ENCODE data around the gene MTFP1.
A peak's percentile ranks its signal among the peaks of the same experiment; 100 is the strongest.
"Not testable (repeated sequence)": the region's sequence is repeated elsewhere in the genome, so short reads cannot be mapped to it uniquely, and the experiment has no call there.

Gene MTFP1

DNA sequence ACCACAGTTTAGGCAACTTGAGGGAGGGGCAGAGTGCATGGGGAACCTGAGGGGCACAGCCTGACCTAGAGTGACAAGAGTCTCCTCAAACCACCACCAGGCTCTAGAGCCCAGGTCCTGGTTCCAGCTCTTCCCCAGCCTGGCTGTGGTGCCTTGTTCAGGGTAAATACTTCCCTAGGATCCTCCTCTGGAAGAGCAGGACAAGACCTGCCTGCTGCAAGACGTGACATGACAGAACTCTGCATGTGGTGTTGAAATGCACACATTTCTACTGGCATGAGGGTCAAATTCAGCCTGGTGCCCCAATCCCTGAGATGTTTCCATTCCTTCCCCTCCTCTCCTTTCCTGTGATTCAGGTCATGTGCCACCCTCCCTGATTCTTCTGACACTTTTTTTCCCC, 25.4 kb upstream of the MTFP1 start:
- H3K4me3 ChIP-seq = no peak overlapping the region
- H3K27ac ChIP-seq = peak overlapping the region in 7 of 21 experiments; percentile 0 to 89 (median 40)

DNA sequence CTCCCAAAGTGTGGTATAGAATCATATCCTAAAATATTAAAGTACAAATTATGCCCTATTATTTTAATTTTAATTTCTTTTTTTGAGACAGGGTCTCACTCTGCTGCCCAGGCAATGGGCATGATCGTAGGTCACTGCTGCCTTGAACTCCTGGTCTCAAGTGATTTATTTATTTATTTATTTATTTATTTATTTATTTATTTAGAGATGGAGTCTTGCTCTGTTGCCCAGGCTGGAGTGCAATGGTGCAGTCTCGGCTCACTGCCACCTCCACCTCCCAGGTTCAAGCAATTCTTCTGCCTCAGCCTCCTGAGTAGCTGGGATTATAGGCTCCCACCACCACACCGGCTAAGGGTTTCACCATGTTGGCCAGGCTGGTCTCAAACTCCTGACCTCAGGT, 24.5 kb upstream of the MTFP1 start:
- not testable (repeated sequence) for H3K4me3 ChIP-seq, H3K27ac ChIP-seq

DNA sequence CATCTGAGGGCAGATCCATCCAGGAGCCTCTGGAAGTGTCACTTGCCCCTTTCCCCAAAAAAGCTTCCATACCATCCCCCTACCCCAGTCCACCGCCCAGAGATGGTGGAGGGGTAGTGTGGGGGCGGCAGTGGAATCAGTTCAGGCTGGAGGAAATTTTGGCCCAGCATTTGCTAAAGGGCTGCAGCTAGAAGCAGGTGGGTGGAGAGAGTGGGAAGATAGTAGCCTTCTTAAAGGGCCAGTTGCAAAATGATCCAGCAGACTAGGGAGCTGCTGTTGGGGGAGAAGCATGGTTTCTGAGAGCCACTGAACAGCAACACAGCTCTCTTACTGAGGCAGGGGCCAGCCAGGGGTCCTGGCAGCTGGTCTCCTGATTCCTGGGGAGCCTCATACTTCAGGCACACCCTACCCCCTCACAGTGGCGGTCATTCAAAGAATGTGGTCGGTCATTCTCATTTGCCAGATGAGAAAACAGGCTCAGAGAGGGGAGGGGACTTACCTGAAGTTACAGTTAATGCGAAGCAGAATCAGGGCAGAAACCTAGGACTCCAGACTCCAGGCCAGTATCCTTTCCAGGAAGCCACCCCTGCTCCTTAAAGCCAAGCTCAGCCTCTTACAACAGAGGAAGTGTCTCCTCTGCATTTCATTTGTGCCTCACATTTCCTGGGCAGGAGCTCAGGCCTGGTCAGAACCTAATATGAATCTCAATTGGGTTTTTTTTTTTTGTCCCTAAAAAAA, 23.4 kb upstream of the MTFP1 start:
- Histone ChIP-seq H3K4me3 (no peak overlapping the region), H3K27ac (no peak overlapping the region)

DNA sequence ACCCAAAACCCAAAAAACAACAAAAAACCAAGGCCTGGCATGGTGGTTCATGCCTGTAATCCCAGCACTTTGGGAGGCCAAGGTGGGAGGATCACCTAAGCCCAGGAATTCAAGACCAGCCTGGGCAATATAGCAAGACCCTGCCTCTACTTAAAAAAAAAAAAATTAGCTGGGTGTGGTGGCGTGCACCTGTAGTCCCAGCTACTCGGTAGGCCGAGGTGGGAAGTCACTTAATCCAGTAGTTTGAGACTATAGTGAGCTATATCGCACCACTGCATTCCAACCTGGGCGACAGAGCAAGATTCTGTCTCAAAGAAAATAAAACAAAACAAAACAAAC, 22.8 kb upstream of the MTFP1 start:
- H3K27ac ChIP-seq, H3K4me3 ChIP-seq: not testable (repeated sequence)

DNA sequence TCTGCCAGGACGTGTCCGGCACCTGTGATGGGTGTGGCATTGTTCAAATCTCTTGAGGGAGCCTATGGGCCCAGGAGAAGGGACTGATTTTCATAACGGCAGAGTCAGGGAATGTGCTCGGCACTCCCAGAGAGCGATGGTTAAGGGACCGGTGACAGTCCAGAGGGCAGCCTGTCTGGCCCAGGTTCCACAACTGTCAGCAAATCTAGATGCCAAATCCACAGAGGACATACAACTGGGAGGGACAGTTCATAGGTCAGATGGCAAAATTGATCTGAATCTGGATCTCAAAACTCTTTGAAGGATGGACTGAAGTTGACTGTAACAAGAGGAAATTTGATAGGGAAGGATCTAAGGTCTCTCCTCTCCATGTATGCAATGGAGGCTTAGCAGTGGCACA, 21.3 kb upstream of the MTFP1 start:
- Histone ChIP-seq H3K4me3 (no peak overlapping the region), H3K27ac (no peak overlapping the region)

DNA sequence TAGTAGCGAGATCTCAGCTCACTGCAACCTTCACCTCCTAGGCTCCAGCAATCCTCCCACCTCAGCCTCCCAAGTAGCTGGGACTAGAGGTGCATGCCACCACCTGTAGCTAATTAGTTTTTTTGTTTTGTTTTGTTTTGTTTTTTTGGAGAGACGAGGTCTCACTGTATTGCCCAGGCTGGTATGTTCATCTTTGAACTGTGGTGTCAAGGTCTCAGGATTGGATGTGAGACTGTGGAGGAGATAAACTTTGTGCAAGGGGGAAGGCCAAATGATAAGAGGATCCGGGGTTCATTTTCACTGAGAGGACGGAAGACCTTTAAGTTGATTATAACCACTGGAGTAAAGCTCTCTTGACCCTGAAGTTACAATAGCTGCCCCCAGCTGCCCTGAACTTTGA, 19.8 kb upstream of the MTFP1 start:
- Histone ChIP-seq H3K4me3 (no peak overlapping the region), H3K27ac (peak overlapping the region in 1 of 21 experiments; percentile 2)

DNA sequence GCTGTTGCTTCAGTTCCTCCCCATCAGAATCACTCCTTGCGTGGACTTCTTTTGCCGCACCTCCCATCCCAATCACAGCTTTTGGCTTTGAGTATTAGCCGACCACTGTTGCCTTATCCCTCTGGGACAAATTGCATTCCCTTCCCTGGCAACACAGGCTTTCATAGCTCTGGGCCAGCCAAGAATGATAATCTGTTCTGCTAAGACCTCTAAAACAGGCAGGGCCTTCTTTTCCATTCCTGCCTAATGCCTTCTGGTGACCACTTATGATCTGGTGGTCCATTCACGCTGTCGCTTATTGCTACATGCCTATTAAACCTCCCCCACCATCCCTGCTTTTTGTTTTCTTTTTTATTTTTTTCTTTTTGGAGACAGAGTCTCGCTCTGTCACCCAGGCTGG, 19.2 kb upstream of the MTFP1 start:
- no peak overlapping the region for H3K4me3 ChIP-seq
- peak overlapping the region in 1 of 21 experiments; percentile 2 for H3K27ac ChIP-seq

DNA sequence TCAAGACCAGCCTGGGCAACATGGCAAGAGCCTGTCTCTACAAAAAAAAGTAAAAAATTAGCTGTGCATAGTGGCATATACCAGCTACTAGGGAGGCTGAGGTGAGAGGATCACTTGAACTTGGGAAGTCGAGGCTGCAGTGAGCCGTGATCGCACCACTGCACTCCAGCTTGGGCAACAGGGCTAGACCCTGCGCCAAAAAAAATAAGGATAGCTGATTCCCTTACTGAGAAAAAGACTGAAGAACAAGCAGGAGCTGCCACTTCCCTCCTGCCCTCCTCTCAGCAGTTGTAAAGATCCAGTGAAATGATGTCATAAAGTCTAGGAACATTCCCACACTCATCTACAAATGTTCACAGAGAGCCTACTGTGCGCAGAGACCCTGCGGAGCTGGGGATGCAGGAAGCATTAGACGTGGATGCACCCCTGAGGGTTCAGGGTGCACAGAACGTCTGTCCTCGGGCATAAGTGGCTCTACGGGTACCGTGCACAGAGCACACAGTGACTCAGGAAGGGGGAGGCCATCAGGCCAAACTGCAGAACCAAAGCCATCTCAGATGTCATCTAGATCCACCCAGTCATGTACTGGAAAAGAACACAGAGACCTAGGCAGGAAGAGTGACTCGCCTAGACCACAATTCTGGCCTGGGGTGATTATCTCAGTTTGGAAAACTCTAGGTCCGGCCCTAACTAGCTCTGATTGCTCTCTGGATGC, 17.0 kb upstream of the MTFP1 start:
- H3K27ac ChIP-seq = peak overlapping the region in 1 of 21 experiments; percentile 47

DNA sequence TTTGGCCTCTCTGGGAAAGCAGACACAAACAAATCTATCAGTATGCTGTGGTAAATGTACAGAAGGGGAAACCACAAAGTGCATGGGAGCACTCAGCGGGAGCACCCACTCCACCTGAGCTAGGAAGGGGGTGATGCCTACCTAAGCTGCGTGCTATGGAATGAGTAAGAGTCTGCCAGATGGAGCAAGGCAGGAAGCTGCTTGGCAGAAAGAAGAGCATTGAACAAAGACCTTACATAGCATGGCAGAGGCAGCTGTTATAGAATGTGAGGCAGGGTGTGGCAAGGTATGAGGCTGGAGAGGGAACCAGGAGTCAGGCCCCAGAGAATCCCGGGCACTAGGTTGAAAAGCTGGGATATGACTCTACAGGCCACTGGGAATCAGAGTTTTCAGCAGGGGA, 13.8 kb upstream of the MTFP1 start:
- Histone ChIP-seq H3K27ac (peak overlapping the region in 2 of 21 experiments; percentile 11 to 60), H3K4me3 (no peak overlapping the region)

More for the DNA sequence above, 17.0 kb upstream of the MTFP1 start:
- no peak overlapping the region for H3K4me3 ChIP-seq

DNA sequence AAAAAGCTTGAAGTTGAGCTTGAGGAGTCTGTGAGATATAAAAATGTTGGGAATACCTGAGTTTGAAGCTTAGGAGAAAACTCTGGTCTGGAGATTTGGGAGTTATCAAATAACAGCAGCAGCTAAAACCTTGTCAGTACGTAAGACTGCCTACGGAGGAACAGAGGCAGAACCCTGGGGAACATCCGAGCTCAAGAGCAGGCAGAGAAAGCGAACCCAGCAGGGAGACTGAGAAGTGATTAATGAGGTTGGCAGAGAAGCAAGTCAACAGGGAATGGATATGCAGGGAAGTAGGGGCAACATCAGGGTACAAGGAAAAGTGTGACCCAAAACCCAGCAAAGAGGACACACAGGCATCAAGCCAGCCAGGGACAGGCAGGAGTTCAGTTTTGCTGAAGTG, 12.6 kb upstream of the MTFP1 start:
- H3K4me3 ChIP-seq = no peak overlapping the region

DNA sequence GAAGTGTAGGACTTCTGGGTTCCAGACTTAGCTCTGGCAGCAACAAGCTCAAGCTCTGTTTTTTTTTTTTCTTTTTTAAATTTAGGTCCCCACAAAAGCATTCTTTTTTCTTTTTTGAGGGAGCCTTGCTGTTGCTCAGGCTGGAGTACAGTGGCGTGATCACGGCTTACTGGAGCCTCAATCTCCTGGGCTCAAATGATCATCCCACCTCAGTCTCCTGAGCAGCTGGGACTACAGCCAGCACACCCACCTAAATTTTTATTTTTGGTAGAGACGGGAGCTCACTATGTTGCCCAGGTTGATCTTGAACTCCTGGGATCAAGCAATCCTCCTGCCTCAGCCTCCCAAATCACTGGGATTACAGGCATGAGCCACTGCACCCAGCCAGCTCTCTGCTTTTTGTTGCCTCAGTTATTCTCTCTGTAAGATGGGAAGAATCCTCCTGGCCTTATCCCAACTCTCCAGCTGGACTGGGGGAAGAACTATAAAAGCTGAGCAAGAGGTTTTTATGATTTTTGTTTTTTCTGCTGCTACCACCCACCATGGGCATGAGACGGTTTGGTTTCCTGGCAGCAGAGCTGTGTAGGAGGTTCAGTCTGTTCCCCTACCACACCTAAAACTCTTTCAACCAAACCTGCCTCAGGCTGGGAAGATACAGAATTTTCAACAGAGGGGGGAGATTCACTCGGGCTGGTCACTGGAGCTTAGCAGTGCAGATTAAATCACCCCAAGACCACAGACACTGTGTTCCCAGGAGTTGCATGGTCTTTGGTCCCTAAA, 11.6 kb upstream of the MTFP1 start:
- Histone ChIP-seq H3K27ac (peak overlapping the region in 7 of 21 experiments; percentile 1 to 66 (median 30)), H3K4me3 (no peak overlapping the region)

More for the DNA sequence above, 12.6 kb upstream of the MTFP1 start:
- peak overlapping the region in 1 of 21 experiments; percentile 64 for H3K27ac ChIP-seq

DNA sequence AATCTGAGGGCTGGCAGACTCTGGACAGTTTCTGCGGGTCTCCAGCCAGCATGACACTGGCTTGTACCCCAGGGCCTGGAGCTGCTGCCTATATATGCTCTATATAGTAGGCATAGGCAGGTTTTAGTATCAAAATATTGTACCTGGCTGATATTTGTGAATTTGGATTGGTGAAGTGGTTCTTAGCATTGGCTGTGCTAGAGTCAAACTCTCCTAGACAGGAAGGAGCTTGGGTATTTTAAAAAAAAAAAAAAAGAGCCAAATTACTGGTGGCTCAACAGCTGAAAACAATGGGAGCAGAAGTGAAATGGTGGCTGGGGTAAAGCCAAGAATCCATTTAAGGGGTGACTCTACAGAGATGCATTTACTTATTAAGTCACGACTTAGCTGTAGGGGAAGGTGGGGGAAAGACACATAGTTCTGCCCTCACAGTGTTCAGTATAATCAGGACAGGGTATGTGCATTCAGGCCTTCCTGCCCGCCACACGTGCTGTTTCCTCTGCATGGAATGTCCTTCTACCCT, 11.0 kb upstream of the MTFP1 start:
- H3K4me3 ChIP-seq = no peak overlapping the region
- peak overlapping the region in 6 of 21 experiments; percentile 1 to 66 (median 34) for H3K27ac ChIP-seq

DNA sequence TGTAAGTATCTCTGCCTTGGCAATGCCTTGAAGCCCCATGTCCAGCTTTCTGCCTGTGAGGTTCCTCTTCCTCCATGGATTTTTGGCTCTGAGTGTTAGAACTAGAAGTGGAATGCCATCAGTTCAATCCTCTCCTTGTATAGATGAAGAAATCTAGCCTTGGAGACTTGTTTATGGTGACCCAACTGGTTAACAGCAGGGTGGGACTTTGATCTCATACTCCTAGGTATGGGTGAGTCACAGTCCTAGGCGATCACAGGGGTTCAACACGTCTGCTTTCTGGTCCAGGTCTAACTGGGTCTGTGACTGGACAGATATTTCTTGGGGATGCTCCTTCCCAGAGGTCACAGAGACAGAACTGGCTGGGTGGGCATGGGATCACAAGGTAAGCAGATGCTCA, 9.2 kb upstream of the MTFP1 start:
- H3K4me3 ChIP-seq = no peak overlapping the region
- H3K27ac ChIP-seq = peak overlapping the region in 2 of 21 experiments; percentile 1 to 42

DNA sequence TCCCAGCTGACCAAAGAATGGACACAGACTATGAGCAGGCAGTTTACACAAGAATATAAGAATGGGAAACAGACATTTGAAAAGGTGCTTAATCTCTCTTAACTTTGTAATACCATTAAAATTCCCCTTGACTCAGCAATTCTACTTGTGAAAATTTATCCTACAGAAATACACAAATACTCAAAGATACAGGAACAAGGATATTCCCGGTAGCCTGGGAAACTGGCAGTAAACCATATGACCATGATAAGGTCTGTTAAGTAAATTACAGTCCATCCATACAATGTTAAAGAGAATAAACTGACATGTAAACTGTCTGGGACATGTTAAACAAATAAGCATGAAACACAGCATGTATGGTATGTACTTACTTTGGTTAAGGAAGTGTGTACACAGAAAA, 8.7 kb upstream of the MTFP1 start:
- H3K27ac ChIP-seq = no peak overlapping the region
- H3K4me3 ChIP-seq = no peak overlapping the region

DNA sequence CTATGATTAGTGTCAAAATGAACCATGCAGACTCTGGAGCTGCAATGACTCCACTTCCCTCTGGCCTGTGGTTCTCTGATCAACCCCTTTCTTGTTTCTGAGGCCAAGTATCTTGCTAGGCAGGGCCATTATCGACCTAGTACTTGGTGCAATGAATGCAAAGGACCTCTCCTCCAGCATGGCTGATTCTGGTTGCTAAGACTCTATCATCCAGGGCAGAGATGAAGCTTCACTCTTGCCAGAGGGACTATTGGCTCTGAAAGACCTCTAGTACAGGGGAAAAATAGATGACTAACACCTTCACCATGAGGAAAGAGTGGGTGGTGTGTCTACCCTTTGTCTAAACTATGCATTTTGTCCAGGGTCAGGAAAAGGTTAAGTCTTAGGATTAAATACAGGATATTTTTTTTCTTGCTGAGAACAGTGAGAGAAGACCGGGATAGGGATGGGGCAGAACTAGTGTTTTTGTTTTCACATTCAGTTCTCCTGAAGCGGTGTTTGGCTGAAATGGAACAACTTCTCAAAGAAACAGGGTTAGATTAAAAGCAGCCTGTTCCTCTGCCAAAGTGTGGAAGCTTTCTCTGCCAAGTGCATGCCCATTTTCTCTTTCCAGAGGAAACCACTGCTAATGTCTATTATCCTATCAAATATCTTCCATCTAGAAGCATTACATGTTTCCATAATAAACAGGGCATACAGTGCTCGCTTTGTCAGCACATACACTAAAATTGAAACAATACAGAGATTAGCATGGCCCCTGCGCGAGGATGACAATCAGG, 5.0 kb upstream of the MTFP1 start:
- H3K27ac ChIP-seq = peak overlapping the region in 18 of 21 experiments; percentile 6 to 99 (median 51)
- no peak overlapping the region for H3K4me3 ChIP-seq

DNA sequence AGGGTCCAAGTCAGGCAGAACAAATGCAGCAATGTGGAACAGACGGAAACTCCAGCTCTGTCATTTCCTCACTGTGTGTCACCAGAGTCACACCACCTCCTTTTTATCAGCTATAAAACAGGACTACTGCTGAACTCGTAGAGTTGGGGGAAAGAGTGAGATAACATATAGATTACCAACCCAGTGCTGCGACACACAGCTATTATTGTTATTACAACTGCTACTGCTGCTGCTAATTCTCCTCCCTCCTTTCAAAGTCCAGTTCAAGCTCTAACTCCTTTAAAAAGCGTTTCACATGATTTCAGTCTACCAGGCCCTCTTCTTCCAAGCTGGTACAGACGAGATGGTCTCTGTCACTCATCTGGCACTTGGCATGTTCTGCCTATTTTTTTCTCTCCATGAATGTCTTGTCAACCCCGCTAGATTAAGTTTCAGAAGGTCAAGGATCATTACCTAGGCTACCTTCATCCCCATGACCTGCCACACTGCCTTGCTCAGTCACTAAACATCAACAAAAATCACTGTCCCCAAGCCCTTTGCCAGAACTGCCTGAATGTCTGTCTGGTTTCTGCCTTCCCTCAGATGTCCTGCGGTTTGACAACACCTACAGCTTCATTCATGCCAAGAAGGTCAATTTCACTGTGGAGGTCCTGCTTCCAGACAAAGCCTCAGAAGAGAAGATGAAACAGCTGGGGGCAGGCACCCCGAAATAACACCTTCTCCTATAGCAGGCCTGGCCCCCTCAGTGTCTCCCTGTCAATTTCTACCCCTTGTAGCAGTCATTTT, 3.7 kb upstream of the MTFP1 start:
- H3K27ac ChIP-seq = peak overlapping the region in 20 of 21 experiments; percentile 87 to 99 (median 96)
- no peak overlapping the region for H3K4me3 ChIP-seq

DNA sequence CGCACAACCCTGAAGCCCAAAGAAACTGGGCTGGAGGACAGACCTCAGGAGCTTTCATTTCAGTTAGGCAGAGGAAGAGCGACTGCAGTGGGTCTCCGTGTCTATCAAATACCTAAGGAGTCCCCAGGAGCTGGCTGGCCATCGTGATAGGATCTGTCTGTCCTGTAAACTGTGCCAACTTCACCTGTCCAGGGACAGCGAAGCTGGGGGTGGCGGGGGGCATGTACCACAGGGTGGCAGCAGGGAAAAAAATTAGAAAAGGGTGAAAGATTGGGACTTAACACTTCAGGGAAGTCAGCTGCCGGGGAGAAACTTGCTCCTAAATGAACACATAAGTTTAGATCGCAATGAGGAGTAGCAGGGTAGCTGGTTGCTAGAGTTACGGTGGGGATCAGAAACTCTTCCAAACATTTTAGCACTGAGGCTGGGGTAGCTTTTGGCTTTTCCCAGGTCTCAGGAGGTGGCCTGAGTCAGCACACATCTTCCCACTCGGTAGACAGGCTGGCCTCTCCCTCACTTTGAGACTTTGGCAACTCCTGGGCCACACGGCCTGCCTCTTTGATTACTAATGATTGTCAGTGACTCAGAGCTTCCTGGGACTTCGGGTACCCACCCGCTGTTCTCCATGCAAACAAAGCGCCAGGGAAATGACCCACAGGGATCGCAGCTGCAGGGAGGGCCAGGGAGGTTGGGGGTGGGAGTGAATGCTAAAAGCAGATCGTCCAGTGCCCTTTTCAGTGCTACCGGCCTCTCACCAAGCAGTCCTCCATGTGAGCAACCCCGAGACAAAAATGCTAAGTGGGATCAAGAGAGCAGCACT, 2.9 kb upstream of the MTFP1 start:
- Histone ChIP-seq H3K4me3 (peak overlapping the region; percentile 48 to 68 (median 57)), H3K27ac (peak overlapping the region; percentile 75 to 99 (median 96))
